HepG2 (cell line): ENCODE results near the gene FAM83E. TPM values are rescaled to one million over a fixed set of nuclear protein-coding genes. Genes with fewer than 3 reads are reported as not detected.

Experiments
- BCL6 ChIP-seq: IDR thresholded peaks from 2 replicates; pipeline ENCODE4 v1.6.1; 2016; ENCODE audit warnings: missing genetic modification reagents, missing compliant biosample characterization
- NFAT5 ChIP-seq: sonication (generic); formaldehyde crosslinking; IDR thresholded peaks from 2 replicates; pipeline ENCODE4 v1.4.0; 2020; ENCODE audit warnings: missing genetic modification reagents
- SYNCRIP ChIP-seq: fragments of 200-400 bp; formaldehyde crosslinking; IDR thresholded peaks from 2 replicates; pipeline ENCODE4 v1.6.1; 2018; ENCODE audit warnings: mild to moderate bottlenecking, low read depth, low read length; ENCODE audit not compliant: insufficient read depth
- TEAD3 ChIP-seq: optimal IDR thresholded peaks from 2 replicates; pipeline ENCODE3; 2016; ENCODE audit warnings: borderline replicate concordance
- THYN1 ChIP-seq: sonication (generic); formaldehyde crosslinking; IDR thresholded peaks from 2 replicates; pipeline ENCODE4 v1.8.1; 2023; ENCODE audit warnings: low read depth, mild to moderate bottlenecking, moderate library complexity, missing genetic modification reagents, borderline replicate concordance
- ZFP90 ChIP-seq: sonication (generic); formaldehyde crosslinking; IDR thresholded peaks from 2 replicates; pipeline ENCODE4 v1.8.0; 2022; ENCODE audit warnings: missing genetic modification reagents, mild to moderate bottlenecking, inconsistent platforms, borderline replicate concordance
- polyA plus RNA-seq, 8 experiments: library from polyadenylated mRNA; depleted of rRNA in 3 of 8; stranded (reverse) in 7 of 8; unstranded in 1 of 8; fragments of >200 nt; fragmentation: Illumina TruSeq in 4 of 8; extraction: Trizol in 4 of 8; gene quantifications; 2 replicates each; pipeline versions ENCODE4 v1.2.1 to v1.2.3, GENCODE V29; 2011 to 2016; ENCODE audit warnings: low read depth in 4 of 8, missing spikeins in 1 of 8, mixed read lengths in 1 of 8; ENCODE audit not compliant: insufficient read depth in 1 of 8
- total RNA-seq, 5 experiments: library from RNA; depleted of rRNA; stranded (reverse); fragments of >200 nt; fragmentation: Illumina TruSeq; extraction: Trizol; gene quantifications; 2 replicates each; pipeline ENCODE4 v1.2.3, GENCODE V29; 2016; ENCODE audit warnings: low read depth in 1 of 5
- TF ChIP-seq, protein P1 (sequence below): sonication (generic); formaldehyde crosslinking; IDR thresholded peaks from 2 replicates; pipeline ENCODE4 v1.9.0; 2022; ENCODE audit warnings: missing genetic modification reagents, mild to moderate bottlenecking, borderline replicate concordance
- TF ChIP-seq, protein P2 (sequence below): sonication (generic); formaldehyde crosslinking; IDR thresholded peaks from 2 replicates; pipeline ENCODE4 v1.4.0; 2020; ENCODE audit warnings: missing genetic modification reagents, borderline replicate concordance
- TF ChIP-seq, protein P3 (sequence below): IDR thresholded peaks from 2 replicates; pipeline ENCODE4 v1.4.0; 2020; ENCODE audit warnings: mild to moderate bottlenecking, missing genetic modification reagents
- TF ChIP-seq, protein P4 (sequence below): IDR thresholded peaks from 2 replicates; pipeline ENCODE4 v1.6.1; 2012; ENCODE audit warnings: low read depth, low read length, improper control_type of control experiment

Gene FAM83E
- total and polyA plus RNA-seq, 2 of the 13 experiments (the other 11 are each of a cell fraction or from before 2014, with no cell fraction given), result 0.18 to 0.60 TPM

- TF ChIP-seq NFAT5 (CRISPR knock-in tag) (0 out of 2 replicates have a peak, but pooled peaks have one; percentile 8), THYN1 (CRISPR knock-in tag) (no peak), TEAD3 (CRISPR knock-in tag) (no peak), ZFP90 (CRISPR knock-in tag) (0 out of 2 replicates have a peak, but pooled peaks have one; percentile 8), SYNCRIP (no peak), BCL6 (CRISPR knock-in tag) (no peak)
- TF ChIP-seq, protein P1, sequence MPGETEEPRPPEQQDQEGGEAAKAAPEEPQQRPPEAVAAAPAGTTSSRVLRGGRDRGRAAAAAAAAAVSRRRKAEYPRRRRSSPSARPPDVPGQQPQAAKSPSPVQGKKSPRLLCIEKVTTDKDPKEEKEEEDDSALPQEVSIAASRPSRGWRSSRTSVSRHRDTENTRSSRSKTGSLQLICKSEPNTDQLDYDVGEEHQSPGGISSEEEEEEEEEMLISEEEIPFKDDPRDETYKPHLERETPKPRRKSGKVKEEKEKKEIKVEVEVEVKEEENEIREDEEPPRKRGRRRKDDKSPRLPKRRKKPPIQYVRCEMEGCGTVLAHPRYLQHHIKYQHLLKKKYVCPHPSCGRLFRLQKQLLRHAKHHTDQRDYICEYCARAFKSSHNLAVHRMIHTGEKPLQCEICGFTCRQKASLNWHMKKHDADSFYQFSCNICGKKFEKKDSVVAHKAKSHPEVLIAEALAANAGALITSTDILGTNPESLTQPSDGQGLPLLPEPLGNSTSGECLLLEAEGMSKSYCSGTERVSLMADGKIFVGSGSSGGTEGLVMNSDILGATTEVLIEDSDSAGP (CRISPR knock-in tag), result 0 out of 2 replicates have a peak, but pooled peaks have one; percentile 3
- TF ChIP-seq, protein P2, sequence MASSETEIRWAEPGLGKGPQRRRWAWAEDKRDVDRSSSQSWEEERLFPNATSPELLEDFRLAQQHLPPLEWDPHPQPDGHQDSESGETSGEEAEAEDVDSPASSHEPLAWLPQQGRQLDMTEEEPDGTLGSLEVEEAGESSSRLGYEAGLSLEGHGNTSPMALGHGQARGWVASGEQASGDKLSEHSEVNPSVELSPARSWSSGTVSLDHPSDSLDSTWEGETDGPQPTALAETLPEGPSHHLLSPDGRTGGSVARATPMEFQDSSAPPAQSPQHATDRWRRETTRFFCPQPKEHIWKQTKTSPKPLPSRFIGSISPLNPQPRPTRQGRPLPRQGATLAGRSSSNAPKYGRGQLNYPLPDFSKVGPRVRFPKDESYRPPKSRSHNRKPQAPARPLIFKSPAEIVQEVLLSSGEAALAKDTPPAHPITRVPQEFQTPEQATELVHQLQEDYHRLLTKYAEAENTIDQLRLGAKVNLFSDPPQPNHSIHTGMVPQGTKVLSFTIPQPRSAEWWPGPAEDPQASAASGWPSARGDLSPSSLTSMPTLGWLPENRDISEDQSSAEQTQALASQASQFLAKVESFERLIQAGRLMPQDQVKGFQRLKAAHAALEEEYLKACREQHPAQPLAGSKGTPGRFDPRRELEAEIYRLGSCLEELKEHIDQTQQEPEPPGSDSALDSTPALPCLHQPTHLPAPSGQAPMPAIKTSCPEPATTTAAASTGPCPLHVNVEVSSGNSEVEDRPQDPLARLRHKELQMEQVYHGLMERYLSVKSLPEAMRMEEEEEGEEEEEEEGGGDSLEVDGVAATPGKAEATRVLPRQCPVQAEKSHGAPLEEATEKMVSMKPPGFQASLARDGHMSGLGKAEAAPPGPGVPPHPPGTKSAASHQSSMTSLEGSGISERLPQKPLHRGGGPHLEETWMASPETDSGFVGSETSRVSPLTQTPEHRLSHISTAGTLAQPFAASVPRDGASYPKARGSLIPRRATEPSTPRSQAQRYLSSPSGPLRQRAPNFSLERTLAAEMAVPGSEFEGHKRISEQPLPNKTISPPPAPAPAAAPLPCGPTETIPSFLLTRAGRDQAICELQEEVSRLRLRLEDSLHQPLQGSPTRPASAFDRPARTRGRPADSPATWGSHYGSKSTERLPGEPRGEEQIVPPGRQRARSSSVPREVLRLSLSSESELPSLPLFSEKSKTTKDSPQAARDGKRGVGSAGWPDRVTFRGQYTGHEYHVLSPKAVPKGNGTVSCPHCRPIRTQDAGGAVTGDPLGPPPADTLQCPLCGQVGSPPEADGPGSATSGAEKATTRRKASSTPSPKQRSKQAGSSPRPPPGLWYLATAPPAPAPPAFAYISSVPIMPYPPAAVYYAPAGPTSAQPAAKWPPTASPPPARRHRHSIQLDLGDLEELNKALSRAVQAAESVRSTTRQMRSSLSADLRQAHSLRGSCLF (CRISPR knock-in tag), result no peak
- TF ChIP-seq, protein P3, sequence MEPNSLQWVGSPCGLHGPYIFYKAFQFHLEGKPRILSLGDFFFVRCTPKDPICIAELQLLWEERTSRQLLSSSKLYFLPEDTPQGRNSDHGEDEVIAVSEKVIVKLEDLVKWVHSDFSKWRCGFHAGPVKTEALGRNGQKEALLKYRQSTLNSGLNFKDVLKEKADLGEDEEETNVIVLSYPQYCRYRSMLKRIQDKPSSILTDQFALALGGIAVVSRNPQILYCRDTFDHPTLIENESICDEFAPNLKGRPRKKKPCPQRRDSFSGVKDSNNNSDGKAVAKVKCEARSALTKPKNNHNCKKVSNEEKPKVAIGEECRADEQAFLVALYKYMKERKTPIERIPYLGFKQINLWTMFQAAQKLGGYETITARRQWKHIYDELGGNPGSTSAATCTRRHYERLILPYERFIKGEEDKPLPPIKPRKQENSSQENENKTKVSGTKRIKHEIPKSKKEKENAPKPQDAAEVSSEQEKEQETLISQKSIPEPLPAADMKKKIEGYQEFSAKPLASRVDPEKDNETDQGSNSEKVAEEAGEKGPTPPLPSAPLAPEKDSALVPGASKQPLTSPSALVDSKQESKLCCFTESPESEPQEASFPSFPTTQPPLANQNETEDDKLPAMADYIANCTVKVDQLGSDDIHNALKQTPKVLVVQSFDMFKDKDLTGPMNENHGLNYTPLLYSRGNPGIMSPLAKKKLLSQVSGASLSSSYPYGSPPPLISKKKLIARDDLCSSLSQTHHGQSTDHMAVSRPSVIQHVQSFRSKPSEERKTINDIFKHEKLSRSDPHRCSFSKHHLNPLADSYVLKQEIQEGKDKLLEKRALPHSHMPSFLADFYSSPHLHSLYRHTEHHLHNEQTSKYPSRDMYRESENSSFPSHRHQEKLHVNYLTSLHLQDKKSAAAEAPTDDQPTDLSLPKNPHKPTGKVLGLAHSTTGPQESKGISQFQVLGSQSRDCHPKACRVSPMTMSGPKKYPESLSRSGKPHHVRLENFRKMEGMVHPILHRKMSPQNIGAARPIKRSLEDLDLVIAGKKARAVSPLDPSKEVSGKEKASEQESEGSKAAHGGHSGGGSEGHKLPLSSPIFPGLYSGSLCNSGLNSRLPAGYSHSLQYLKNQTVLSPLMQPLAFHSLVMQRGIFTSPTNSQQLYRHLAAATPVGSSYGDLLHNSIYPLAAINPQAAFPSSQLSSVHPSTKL (CRISPR knock-in tag), result no peak
- TF ChIP-seq, protein P4, sequence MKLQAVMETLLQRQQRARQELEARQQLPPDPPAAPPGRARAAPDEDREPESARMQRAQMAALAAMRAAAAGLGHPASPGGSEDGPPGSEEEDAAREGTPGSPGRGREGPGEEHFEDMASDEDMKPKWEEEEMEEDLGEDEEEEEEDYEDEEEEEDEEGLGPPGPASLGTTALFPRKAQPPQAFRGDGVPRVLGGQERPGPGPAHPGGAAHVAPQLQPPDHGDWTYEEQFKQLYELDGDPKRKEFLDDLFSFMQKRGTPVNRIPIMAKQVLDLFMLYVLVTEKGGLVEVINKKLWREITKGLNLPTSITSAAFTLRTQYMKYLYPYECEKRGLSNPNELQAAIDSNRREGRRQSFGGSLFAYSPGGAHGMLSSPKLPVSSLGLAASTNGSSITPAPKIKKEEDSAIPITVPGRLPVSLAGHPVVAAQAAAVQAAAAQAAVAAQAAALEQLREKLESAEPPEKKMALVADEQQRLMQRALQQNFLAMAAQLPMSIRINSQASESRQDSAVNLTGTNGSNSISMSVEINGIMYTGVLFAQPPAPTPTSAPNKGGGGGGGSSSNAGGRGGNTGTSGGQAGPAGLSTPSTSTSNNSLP, result no peak
Observed at GRCh38 chr19:48627865-48628314, 13.0 kb upstream of the FAM83E start (continued).
